IMR-90 (cell line): ENCODE results near the gene NAB1. TPM values are rescaled to one million over a fixed set of nuclear protein-coding genes. Genes with fewer than 3 reads are reported as not detected.
A peak's percentile ranks its signal among the peaks of the same experiment; 100 is the strongest.
"Not testable (repeated sequence)": the region's sequence is repeated elsewhere in the genome, so short reads cannot be mapped to it uniquely, and the experiment has no call there.

ENCODE experiments used
- ATAC-seq: fragments of 200-7000 bp; cut with Tn5 transposase; 2 replicates; pipeline ENCODE4 v1.9.1; 2020; ENCODE audit warnings: low read depth, mild to moderate bottlenecking, moderate library complexity
- BruUV-seq: library from RNA; stranded (reverse); fragments of 400-500 nt; replicated peaks from 2 replicates; lab custom pipeline; 2021; lab: Mats Ljungman, UMichigan
- CTCF ChIA-PET: fragments of 300-600 bp; formaldehyde crosslinking; extraction: SDS; loops from one replicate; lab custom pipeline; 2021; ENCODE audit warnings: antibody characterized with exemption; lab: Yijun Ruan, JAX
- POLR2A ChIA-PET: fragments of 300-600 bp; sonication (Branson Sonifier 250); formaldehyde crosslinking; loops from one replicate; lab custom pipeline; 2022; ENCODE audit warnings: antibody characterized with exemption; ENCODE audit not compliant: unreplicated experiment; lab: Charles Lee
- DNase-seq: peaks from one replicate; pipeline ENCODE4 v3.0.0; 2013
- H2AFZ ChIP-seq: replicated peaks from 2 replicates; pipeline ENCODE3; 2013; ENCODE audit warnings: low read length, mild to moderate bottlenecking; ENCODE audit not compliant: poor library complexity
- H2AK5ac ChIP-seq: 2 replicates; pipeline ENCODE4 v1.6.1; 2013; ENCODE audit warnings: low read depth, low read length, inconsistent platforms
- H2AK9ac ChIP-seq: replicated peaks from 2 replicates; pipeline ENCODE3; 2013; ENCODE audit warnings: mild to moderate bottlenecking, low read depth, low read length, moderate library complexity; ENCODE audit not compliant: poor library complexity
- H2BK120ac ChIP-seq: 2 replicates; pipeline ENCODE4 v1.6.1; 2013; ENCODE audit warnings: low read depth, low read length, inconsistent platforms
- H2BK15ac ChIP-seq: 3 replicates; pipeline ENCODE4 v1.6.1; 2013; ENCODE audit warnings: low read depth, low read length, inconsistent platforms
- H2BK20ac ChIP-seq: 2 replicates; pipeline ENCODE4 v1.6.1; 2013; ENCODE audit warnings: low read depth, mild to moderate bottlenecking, inconsistent platforms, low read length, moderate library complexity
- H2BK5ac ChIP-seq: 2 replicates; pipeline ENCODE4 v1.6.1; 2013; ENCODE audit warnings: mild to moderate bottlenecking, low read depth, low read length, inconsistent platforms; ENCODE audit not compliant: poor library complexity, severe bottlenecking
- H3K14ac ChIP-seq: replicated peaks from 2 replicates; pipeline ENCODE4 v1.6.1; 2013; ENCODE audit warnings: low read depth, low read length, inconsistent platforms
- H3K18ac ChIP-seq: 2 replicates; pipeline ENCODE4 v1.6.1; 2013; ENCODE audit warnings: low read depth, low read length, control low read depth
- H3K23ac ChIP-seq: 2 replicates; pipeline ENCODE4 v1.6.1; 2013; ENCODE audit warnings: low read depth, low read length, inconsistent platforms
- H3K27ac ChIP-seq: 2 replicates; pipeline ENCODE4 v1.5.1; 2013; ENCODE audit warnings: mild to moderate bottlenecking, control low read depth, low read length; ENCODE audit not compliant: insufficient read depth
- H3K27me3 ChIP-seq: 2 replicates; pipeline ENCODE4 v1.6.1; 2013; ENCODE audit warnings: low read length; ENCODE audit not compliant: control insufficient read depth, insufficient read depth
- H3K36me3 ChIP-seq: 2 replicates; pipeline ENCODE4 v1.6.1; 2013; ENCODE audit warnings: low read length, mixed read lengths; ENCODE audit not compliant: control insufficient read depth, insufficient read depth
- H3K4ac ChIP-seq: 2 replicates; pipeline ENCODE4 v1.6.1; 2013; ENCODE audit warnings: low read depth, low read length, inconsistent platforms
- H3K4me1 ChIP-seq: 2 replicates; pipeline ENCODE4 v1.6.1; 2013; ENCODE audit warnings: low read length, mixed read lengths; ENCODE audit not compliant: control insufficient read depth, insufficient read depth
- H3K4me2 ChIP-seq: 2 replicates; pipeline ENCODE4 v1.6.1; 2013; ENCODE audit warnings: low read depth, mild to moderate bottlenecking, control low read depth, low read length, moderate library complexity
- H3K4me3 ChIP-seq: 2 replicates; pipeline ENCODE4 v1.5.1; 2013; ENCODE audit warnings: low read depth, mild to moderate bottlenecking, control low read depth, low read length, moderate library complexity; ENCODE audit not compliant: insufficient read depth
- H3K56ac ChIP-seq: 2 replicates; pipeline ENCODE4 v1.6.1; 2013; ENCODE audit warnings: low read length, inconsistent platforms; ENCODE audit not compliant: insufficient read depth; ENCODE audit errors: extremely low read depth
- H3K79me1 ChIP-seq, 2 experiments: 2 replicates each; pipeline ENCODE4 v1.6.1; 2013; ENCODE audit warnings: low read length in 2 of 2, inconsistent platforms in 1 of 2, low read depth in 1 of 2
- H3K9ac ChIP-seq: 2 replicates; pipeline ENCODE4 v1.6.1; 2013; ENCODE audit warnings: low read depth, low read length, control low read depth
- H3K9me1 ChIP-seq: 2 replicates; pipeline ENCODE4 v1.6.1; 2013; ENCODE audit warnings: low read length, inconsistent platforms; ENCODE audit not compliant: insufficient read depth
- H3K9me3 ChIP-seq: 2 replicates; pipeline ENCODE4 v1.6.1; 2013; ENCODE audit warnings: low read length; ENCODE audit not compliant: control insufficient read depth, insufficient read depth
- H4K20me1 ChIP-seq: 2 replicates; pipeline ENCODE4 v1.6.1; 2013; ENCODE audit warnings: low read length, inconsistent platforms; ENCODE audit not compliant: insufficient read depth
- H4K5ac ChIP-seq: 2 replicates; pipeline ENCODE4 v1.6.1; 2013; ENCODE audit warnings: mild to moderate bottlenecking, low read depth, low read length, control low read depth
- H4K8ac ChIP-seq, 2 experiments: 2 replicates each; pipeline ENCODE4 v1.6.1; 2013; ENCODE audit warnings: low read depth in 2 of 2, low read length in 2 of 2, control low read depth in 1 of 2, inconsistent platforms in 1 of 2
- H4K91ac ChIP-seq: 2 replicates; pipeline ENCODE4 v1.6.1; 2013; ENCODE audit warnings: low read depth, low read length, inconsistent platforms; ENCODE audit not compliant: insufficient read depth
- ELK1 ChIP-seq: fragments of 150-350 bp; IDR thresholded peaks from 2 replicates; pipeline ENCODE4 v1.6.1; 2016; ENCODE audit warnings: low read depth, mild to moderate bottlenecking, low read length, moderate library complexity, borderline replicate concordance
- FOS ChIP-seq: fragments of 150-350 bp; IDR thresholded peaks from 2 replicates; pipeline ENCODE4 v1.6.1; 2016; ENCODE audit warnings: low read depth, low read length
- WGBS, 2 experiments: methylation state at CpG; one replicate each; pipeline versions ENCODE4 v1.1.5 to v1.1.7; 2013; ENCODE audit warnings: missing lambda C conversion rate in 2 of 2; ENCODE audit not compliant: insufficient read length in 1 of 2; ENCODE audit errors: extremely low coverage in 2 of 2; 5-methylcytosine and 5-hydroxymethylcytosine counted together
- dilution Hi-C: fragments of 300-500 bp; cut with HindIII; formaldehyde crosslinking; loops from one replicate; pipeline ENCODE4 v1.14.3; 2018; ENCODE audit warnings: low sequenced_read_pairs; ENCODE audit not compliant: unreplicated experiment
- in situ Hi-C: fragments of 300-500 bp; cut with MboI; formaldehyde crosslinking; loops from 3 replicates; pipeline ENCODE4 v1.14.3; 2019; ENCODE audit warnings: low sequenced_read_pairs, inconsistent platforms, mixed read lengths
- intact Hi-C: fragments of 100-400 bp; cut with micrococcal nuclease; formaldehyde crosslinking; loops from 2 replicates; pipeline ENCODE4 v1.10.0; 2022
- polyA plus RNA-seq, 3 experiments: library from polyadenylated mRNA; depleted of rRNA; stranded (reverse); fragments of >200 nt; gene quantifications; 2 replicates each; pipeline ENCODE4 v1.2.3, GENCODE V29; 2012; ENCODE audit warnings: low replicate concordance in 1 of 3
- total RNA-seq: library from RNA; depleted of rRNA; stranded (reverse); fragments of >200 nt; gene quantifications from 2 replicates; pipeline ENCODE4 v1.2.3, GENCODE V29; 2012

Gene NAB1
- total and polyA plus RNA-seq, 2 of the 4 experiments (the other 2 are of a cell fraction), result 11.9 to 31.2 TPM

- H3K79me1 ChIP-seq, result no peaks in the 10 kb centered on the region
- no peak overlapping the region for H3K27ac ChIP-seq
- no TSS peak for BruUV-seq
- H3K56ac ChIP-seq, result 0 out of 2 replicates have a peak overlapping the region, but pooled peaks have one; percentile 16
- peak overlapping the region; percentile 53; the same call in 1 of the 2 replicates for H2BK120ac ChIP-seq
- H3K23ac ChIP-seq, result no peak overlapping the region
- peak overlapping the region; percentile 58 for H2BK5ac ChIP-seq
- H3K9ac ChIP-seq, result no peak overlapping the region
- H4K20me1 ChIP-seq, result no peaks in the 10 kb centered on the region
- dilution Hi-C loops (no loop called here), intact Hi-C loops (no loop called here), in situ Hi-C loops (no loop called here)
- no peaks in the 10 kb centered on the region for H3K9me3 ChIP-seq
- peak; percentile 70 for DNase-seq
- H3K4me3 ChIP-seq, result no peak overlapping the region
- no peak overlapping the region for H3K4ac ChIP-seq
- H2BK20ac ChIP-seq, result no peak overlapping the region
- H2BK15ac ChIP-seq, result no peak overlapping the region
- no peak overlapping the region for H2AK5ac ChIP-seq
- H2AFZ ChIP-seq, result no peak overlapping the region
- peak overlapping the region; percentile 43; the same call in 1 of the 2 replicates for H3K4me2 ChIP-seq
- ATAC-seq, result no peak
- H3K18ac ChIP-seq, result no peak overlapping the region
- TF ChIP-seq FOS (0 out of 2 replicates have a peak, but pooled peaks have one; percentile 34), ELK1 (no peak)
- H4K8ac ChIP-seq, result peak overlapping the region in 1 of 2 experiments; percentile 63; a peak in 1 of 4 replicates
- no peaks in the 10 kb centered on the region for H3K27me3 ChIP-seq
- H4K5ac ChIP-seq, result no peak overlapping the region
- POLR2A ChIA-PET, result no interaction called here
- H3K9me1 ChIP-seq, result no peaks in the 10 kb centered on the region
- CTCF ChIA-PET, result no interaction called here
- 90% methylated on average over 2 of the region's 11 CpGs; no CpG with 5 or more reads in 1 of the 2 experiments for WGBS, 2 experiments
- H3K4me1 ChIP-seq, result peaks cover 3% of the 10 kb centered on the region; the same call in 1 of the 2 replicates
- no peaks in the 10 kb centered on the region for H3K36me3 ChIP-seq
- 0 out of 2 replicates have a peak overlapping the region, but pooled peaks have one; percentile 46 for H3K14ac ChIP-seq
- no peak overlapping the region for H2AK9ac ChIP-seq
- H4K91ac ChIP-seq, result no peak overlapping the region; the same call in 1 of the 2 replicates
Observed at GRCh38 chr2:190607657-190608357, 41.1 kb upstream of the NAB1 start.

- H2AK5ac ChIP-seq, H3K27me3 ChIP-seq, H2AK9ac ChIP-seq, H3K4me2 ChIP-seq, H4K20me1 ChIP-seq, H3K9me1 ChIP-seq, ATAC-seq, H3K27ac ChIP-seq, H3K4me3 ChIP-seq, POLR2A ChIA-PET, H3K23ac ChIP-seq, H3K56ac ChIP-seq, in situ Hi-C loops, H3K18ac ChIP-seq, H4K91ac ChIP-seq, H3K4me1 ChIP-seq, H2BK5ac ChIP-seq, H2BK20ac ChIP-seq, H2AFZ ChIP-seq, BruUV-seq, CTCF ChIA-PET, H3K79me1 ChIP-seq, H4K5ac ChIP-seq, H4K8ac ChIP-seq, H3K14ac ChIP-seq, H3K36me3 ChIP-seq, dilution Hi-C loops, H2BK15ac ChIP-seq, DNase-seq, H2BK120ac ChIP-seq, H3K4ac ChIP-seq, intact Hi-C loops, H3K9me3 ChIP-seq, H3K9ac ChIP-seq: not testable (repeated sequence)
- no CpG with 5 or more reads among the region's 3 CpGs for WGBS, 2 experiments
Observed at GRCh38 chr2:190608863-190609262, 40.0 kb upstream of the NAB1 start.
